BLaER1 (cell line): ENCODE results near the gene BCL11B.

Experiments used
- H3K27ac ChIP-seq: shearing (Covaris generic); formaldehyde crosslinking; 2 replicates; pipeline ENCODE4 v1.8.1; 2022
- H3K27me3 ChIP-seq: shearing (Covaris generic); formaldehyde crosslinking; 2 replicates; pipeline ENCODE4 v1.8.1; 2022
- H3K36me3 ChIP-seq: shearing (Covaris generic); formaldehyde crosslinking; 2 replicates; pipeline ENCODE4 v1.8.1; 2022
- H3K4me1 ChIP-seq: shearing (Covaris generic); formaldehyde crosslinking; 2 replicates; pipeline ENCODE4 v1.8.1; 2022
- H3K4me2 ChIP-seq: shearing (Covaris generic); formaldehyde crosslinking; 2 replicates; pipeline ENCODE4 v1.8.1; 2022
- H3K4me3 ChIP-seq: shearing (Covaris generic); formaldehyde crosslinking; 2 replicates; pipeline ENCODE4 v1.8.1; 2022
- H3K9ac ChIP-seq: shearing (Covaris generic); formaldehyde crosslinking; 2 replicates; pipeline ENCODE4 v1.8.1; 2022
- H3K9me3 ChIP-seq: shearing (Covaris generic); formaldehyde crosslinking; 2 replicates; pipeline ENCODE4 v1.8.1; 2022
- H4K20me1 ChIP-seq: shearing (Covaris generic); formaldehyde crosslinking; 2 replicates; pipeline ENCODE4 v1.8.1; 2022
- Cebpa-rat ChIP-seq: shearing (Covaris generic); IDR thresholded peaks from 2 replicates; pipeline ENCODE4 v1.8.1; 2022

The BCL11B gene

DNA sequence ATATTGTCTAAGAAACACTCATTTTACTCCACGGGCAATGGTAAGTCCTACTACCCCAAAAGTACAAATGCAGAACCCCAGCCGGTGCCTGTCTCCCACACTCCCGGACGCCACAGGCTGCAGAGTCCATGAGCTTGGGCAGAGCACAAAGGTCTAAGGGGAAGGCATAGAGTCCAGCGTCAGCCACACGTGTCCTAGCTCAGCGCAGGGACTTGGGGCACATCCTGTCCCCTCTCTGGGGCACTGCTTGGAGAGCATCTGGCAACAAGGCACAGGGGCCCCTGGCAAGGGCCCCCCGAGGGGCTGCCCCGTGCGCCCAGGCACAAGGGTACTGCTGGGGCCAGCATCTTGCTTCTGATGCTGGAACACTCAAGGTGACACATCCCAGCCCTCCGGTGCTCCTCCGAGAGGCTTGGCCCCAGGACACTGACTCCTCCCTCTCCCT is 58.4 kb downstream of the BCL11B start:
- no peak for TF ChIP-seq Cebpa-rat
- Histone ChIP-seq H3K27ac (no peak overlapping the region), H3K4me2 (no peak overlapping the region), H3K36me3 (peaks cover 8% of the 10 kb centered on the region; the same call in 1 of the 2 replicates), H3K4me3 (no peak overlapping the region), H4K20me1 (peaks cover 100% of the 10 kb centered on the region), H3K27me3 (no peaks in the 10 kb centered on the region), H3K4me1 (peaks cover 45% of the 10 kb centered on the region), H3K9ac (no peak overlapping the region), H3K9me3 (no peaks in the 10 kb centered on the region)

DNA sequence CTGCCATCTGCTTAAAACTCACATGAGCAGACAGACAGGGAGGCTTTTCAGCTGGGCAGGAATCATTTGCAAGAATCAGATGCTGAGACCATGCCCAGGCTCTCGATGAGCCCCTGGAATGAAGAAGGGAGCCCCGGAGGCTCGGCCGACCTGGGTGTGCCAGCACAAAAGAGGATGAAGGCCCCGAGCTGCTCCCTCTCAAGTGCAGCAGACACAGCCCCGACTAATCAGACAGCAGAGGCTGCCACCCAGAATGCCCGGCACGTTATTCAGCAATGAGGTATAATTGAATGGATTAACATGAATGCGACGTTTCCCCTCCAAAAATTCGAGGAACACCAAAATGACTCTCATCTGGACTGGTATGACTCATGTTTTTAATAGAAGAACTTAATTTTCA is 58.9 kb downstream of the BCL11B start:
- Histone ChIP-seq H3K27me3 (no peaks in the 10 kb centered on the region), H3K36me3 (peaks cover 8% of the 10 kb centered on the region), H3K9ac (no peak overlapping the region), H3K9me3 (no peaks in the 10 kb centered on the region), H3K4me1 (peaks cover 45% of the 10 kb centered on the region), H3K4me2 (no peak overlapping the region), H3K4me3 (no peak overlapping the region), H3K27ac (no peak overlapping the region), H4K20me1 (peaks cover 100% of the 10 kb centered on the region)
- no peak for TF ChIP-seq Cebpa-rat

DNA sequence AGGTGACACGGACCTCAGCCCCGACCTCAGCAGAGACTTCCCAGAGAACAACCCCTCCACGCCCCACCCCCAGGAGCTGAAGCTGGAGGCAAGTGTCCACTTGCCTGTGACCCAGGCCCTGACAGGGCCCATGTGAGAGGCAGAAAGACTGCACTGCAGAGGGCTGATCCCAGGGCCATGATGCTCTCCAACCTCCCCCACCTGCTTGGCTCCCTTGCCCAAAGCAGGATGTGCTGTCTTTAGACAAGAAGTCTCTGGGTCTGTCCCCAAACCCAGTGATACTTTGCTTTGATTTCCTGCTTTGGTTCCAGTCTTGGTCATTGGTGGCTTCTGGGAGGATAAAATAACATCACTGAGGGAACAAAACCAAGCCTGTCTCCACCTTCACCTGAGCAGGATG is 59.4 kb downstream of the BCL11B start:
- H4K20me1 ChIP-seq, result peaks cover 100% of the 10 kb centered on the region
- no peak for TF ChIP-seq Cebpa-rat
- H3K36me3 ChIP-seq, result peaks cover 12% of the 10 kb centered on the region
- no peak overlapping the region for H3K4me3 ChIP-seq
- H3K9ac ChIP-seq, result no peak overlapping the region
- no peaks in the 10 kb centered on the region for H3K27me3 ChIP-seq
- peaks cover 49% of the 10 kb centered on the region for H3K4me1 ChIP-seq
- H3K9me3 ChIP-seq, result no peaks in the 10 kb centered on the region
- H3K4me2 ChIP-seq, result no peak overlapping the region
- H3K27ac ChIP-seq, result no peak overlapping the region

DNA sequence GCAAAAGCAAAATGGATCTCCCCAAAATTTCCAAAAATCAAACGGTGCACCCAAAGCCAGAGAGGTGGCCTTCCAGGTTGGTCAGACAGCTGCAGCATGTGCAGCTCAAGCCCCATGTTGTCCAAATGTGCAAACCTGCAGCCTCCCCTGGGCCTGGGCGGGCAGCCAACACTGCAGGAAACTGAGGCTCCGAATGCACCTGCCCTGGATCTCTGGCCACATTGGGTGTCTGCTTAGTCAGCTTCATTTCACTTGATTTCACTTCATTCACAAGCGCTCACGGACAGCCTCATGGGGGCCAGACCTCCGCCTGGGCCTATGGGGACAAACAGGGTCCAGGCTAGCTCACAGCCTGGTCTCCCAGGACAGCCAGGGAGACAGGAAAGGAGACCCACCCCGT is 59.8 kb downstream of the BCL11B start:
- no peaks in the 10 kb centered on the region for H3K9me3 ChIP-seq
- H3K4me3 ChIP-seq, result no peak overlapping the region
- H3K27ac ChIP-seq, result no peak overlapping the region
- peaks cover 100% of the 10 kb centered on the region for H4K20me1 ChIP-seq
- H3K36me3 ChIP-seq, result peaks cover 14% of the 10 kb centered on the region
- H3K9ac ChIP-seq, result no peak overlapping the region
- no peaks in the 10 kb centered on the region for H3K27me3 ChIP-seq
- no peak overlapping the region for H3K4me2 ChIP-seq
- peaks cover 52% of the 10 kb centered on the region for H3K4me1 ChIP-seq
- TF ChIP-seq Cebpa-rat, result no peak

DNA sequence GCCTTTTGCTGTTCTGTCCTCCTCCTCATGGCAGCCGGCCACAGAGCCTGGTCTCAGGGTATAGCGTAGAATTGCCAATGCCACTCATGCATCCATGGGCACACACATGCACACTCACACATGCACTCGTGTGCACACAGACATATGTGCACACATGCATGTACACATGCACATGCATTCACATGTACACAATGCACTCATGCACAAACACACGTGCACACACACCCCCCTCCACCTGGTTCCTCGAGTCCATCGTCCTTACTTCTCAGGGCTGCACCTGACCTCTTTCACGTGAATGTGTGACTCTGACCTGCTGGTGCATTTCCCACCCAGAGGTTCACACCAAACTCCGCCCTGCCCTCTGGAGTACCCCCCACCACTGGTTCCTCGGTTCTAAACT is 60.6 kb downstream of the BCL11B start:
- Histone ChIP-seq H3K9me3 (no peaks in the 10 kb centered on the region), H3K27ac (no peak overlapping the region), H3K36me3 (peaks cover 14% of the 10 kb centered on the region), H3K4me3 (no peak overlapping the region), H3K4me2 (peak overlapping the region; percentile 65), H3K9ac (no peak overlapping the region), H3K27me3 (no peaks in the 10 kb centered on the region), H3K4me1 (peaks cover 55% of the 10 kb centered on the region), H4K20me1 (peaks cover 100% of the 10 kb centered on the region)
- TF ChIP-seq Cebpa-rat, result no peak

DNA sequence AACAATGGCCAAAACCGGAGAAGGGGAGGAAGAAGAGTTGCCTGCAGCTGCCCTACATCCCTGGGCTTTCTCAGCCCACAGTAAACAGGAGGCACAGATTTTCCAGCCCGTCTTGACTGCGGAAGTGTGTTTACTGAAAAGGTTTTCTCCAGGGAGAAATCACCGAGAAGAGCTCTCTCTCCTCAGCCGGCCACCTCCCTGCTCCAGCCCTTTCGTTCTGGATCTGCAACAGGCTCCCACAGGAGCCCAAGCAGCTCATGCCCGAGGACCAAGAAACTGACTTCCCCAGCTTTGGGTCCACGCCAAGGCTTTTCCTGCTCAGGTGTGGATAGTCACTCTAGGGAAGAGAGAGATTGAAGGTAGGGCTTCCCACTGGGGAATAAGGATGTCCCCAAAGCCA is 61.7 kb downstream of the BCL11B start:
- Histone ChIP-seq H3K4me2 (peak overlapping the region; percentile 65), H3K4me1 (peaks cover 61% of the 10 kb centered on the region), H3K27me3 (no peaks in the 10 kb centered on the region), H3K9ac (no peak overlapping the region), H3K27ac (no peak overlapping the region), H3K9me3 (no peaks in the 10 kb centered on the region), H4K20me1 (peaks cover 100% of the 10 kb centered on the region), H3K4me3 (no peak overlapping the region), H3K36me3 (peaks cover 17% of the 10 kb centered on the region)
- no peak for TF ChIP-seq Cebpa-rat

DNA sequence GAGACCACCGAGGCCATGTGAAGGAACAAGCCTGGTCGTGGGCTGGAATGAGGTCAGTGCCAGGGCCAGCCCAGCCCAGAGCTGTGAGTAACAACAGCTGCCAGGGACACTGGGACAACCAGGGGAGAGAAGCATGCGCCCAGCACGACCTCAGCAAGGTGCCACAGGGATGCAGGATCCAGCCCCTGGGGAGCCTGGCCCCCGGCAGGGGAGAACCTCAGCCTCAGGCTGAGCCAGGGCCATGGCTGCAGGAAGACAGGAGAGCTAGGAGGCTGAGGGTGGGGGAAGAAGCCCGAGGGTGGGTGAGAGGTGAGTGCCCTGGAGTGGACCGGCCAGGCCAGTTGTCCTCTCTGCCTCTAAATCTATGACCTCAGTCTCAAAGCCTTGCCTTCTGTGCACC is 62.6 kb downstream of the BCL11B start:
- Histone ChIP-seq H3K27me3 (no peaks in the 10 kb centered on the region), H3K9me3 (no peaks in the 10 kb centered on the region), H3K9ac (no peak overlapping the region), H3K4me3 (no peak overlapping the region), H3K36me3 (peaks cover 22% of the 10 kb centered on the region), H4K20me1 (peaks cover 100% of the 10 kb centered on the region), H3K27ac (peak overlapping the region; percentile 3; the same call in 1 of the 2 replicates), H3K4me2 (peak overlapping the region; percentile 65), H3K4me1 (peaks cover 63% of the 10 kb centered on the region)
- TF ChIP-seq Cebpa-rat, result no peak

DNA sequence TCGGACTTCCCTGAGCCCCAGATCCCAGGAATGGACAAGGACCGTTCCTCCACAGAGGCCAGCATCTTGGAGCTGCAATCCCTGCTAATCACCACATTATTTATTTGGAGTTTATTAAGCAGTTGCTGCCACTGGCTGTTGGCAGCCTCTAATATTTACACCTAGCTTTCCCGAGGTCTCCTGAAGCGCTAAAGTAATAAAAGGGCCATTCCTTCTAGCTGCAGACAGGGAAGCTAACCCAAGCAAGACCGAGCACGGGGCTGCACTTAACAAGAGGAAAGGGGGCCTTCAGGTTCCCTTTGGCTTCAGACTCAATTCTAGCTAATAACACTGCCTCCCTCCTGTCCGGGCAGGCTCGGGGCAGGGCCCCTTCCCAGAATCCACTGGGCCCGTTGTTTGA is 63.7 kb downstream of the BCL11B start:
- Histone ChIP-seq H4K20me1 (peaks cover 100% of the 10 kb centered on the region), H3K27ac (no peak overlapping the region; the same call in 1 of the 2 replicates), H3K4me1 (peaks cover 74% of the 10 kb centered on the region), H3K4me3 (no peak overlapping the region), H3K36me3 (peaks cover 19% of the 10 kb centered on the region), H3K9ac (no peak overlapping the region), H3K9me3 (no peaks in the 10 kb centered on the region), H3K4me2 (no peak overlapping the region), H3K27me3 (no peaks in the 10 kb centered on the region)
- no peak for TF ChIP-seq Cebpa-rat

DNA sequence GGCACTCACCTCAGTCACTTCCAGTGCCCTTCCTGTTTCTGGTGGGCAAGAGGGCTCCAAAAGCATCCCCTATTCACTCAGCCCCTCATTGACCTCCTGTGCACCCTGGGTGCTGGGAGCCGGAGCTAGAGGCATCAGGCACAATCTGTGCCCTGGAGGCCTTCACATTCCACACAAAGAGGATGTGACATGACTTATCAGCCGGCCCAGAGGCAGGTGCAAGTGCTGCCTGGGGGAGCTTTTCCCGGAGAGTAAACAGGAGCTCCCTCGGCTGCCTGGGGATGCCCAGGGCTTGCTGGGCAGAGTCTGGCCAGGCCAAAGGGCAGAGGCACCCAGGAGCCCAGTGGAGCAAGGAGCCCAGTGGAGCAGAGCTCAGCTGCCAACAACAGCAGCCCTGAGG is 64.5 kb downstream of the BCL11B start:
- no peak for TF ChIP-seq Cebpa-rat
- Histone ChIP-seq H3K9ac (no peak overlapping the region), H3K27ac (no peak overlapping the region), H3K4me1 (peaks cover 75% of the 10 kb centered on the region), H3K9me3 (no peaks in the 10 kb centered on the region), H3K36me3 (peaks cover 16% of the 10 kb centered on the region), H3K4me2 (no peak overlapping the region), H3K27me3 (no peaks in the 10 kb centered on the region), H3K4me3 (no peak overlapping the region), H4K20me1 (peaks cover 100% of the 10 kb centered on the region)

DNA sequence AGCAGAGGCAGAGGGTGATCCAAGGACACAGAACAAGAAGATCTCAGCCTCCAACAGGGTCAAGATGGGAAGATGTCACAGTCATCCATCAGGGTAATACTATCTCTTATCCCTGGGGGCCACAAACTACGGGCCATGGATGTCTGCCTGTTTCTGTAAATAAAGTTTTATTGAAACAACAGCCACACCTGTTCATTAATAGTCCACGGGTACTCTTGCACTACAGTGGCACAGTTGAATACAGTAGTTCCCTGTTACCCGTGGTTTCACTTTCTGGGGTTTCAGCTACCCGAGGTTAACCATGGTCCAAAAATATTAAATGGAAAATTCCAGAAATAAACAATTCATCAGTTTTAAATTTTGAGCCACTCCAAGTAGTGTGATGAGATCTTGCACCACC is 65.9 kb downstream of the BCL11B start:
- Histone ChIP-seq H3K4me3 (no peak overlapping the region), H3K4me2 (no peak overlapping the region), H3K27ac (no peak overlapping the region), H4K20me1 (peaks cover 100% of the 10 kb centered on the region), H3K9me3 (no peaks in the 10 kb centered on the region), H3K4me1 (peaks cover 64% of the 10 kb centered on the region), H3K27me3 (no peaks in the 10 kb centered on the region), H3K36me3 (peaks cover 19% of the 10 kb centered on the region; the same call in 1 of the 2 replicates), H3K9ac (no peak overlapping the region)
- no peak for TF ChIP-seq Cebpa-rat
